SK-N-SH treated with all-trans-retinoic acid at 6 μM for 48 hours (cell line): ENCODE results near the gene JAKMIP1.

Experiments
- ARNTL ChIP-seq: fragments of 450-650 bp; formaldehyde crosslinking; IDR thresholded peaks from 2 replicates; pipeline ENCODE4 v1.5.0; 2020; ENCODE audit warnings: low read depth, mild to moderate bottlenecking, moderate library complexity, borderline replicate concordance
- CSDC2 ChIP-seq: fragments of 250-450 bp; sonication (Bioruptor Pico); IDR thresholded peaks from 2 replicates; pipeline ENCODE4 v1.5.0; 2020; ENCODE audit warnings: mild to moderate bottlenecking, moderate library complexity
- ISL1 ChIP-seq: fragments of 250-450 bp; sonication (Bioruptor Pico); IDR thresholded peaks from 2 replicates; pipeline ENCODE4 v2.1.2; 2022; ENCODE audit warnings: mild to moderate bottlenecking, moderate library complexity
- RARB ChIP-seq: fragments of 250-450 bp; sonication (Bioruptor Pico); IDR thresholded peaks from 2 replicates; pipeline ENCODE4 v1.8.0; 2021; ENCODE audit warnings: mild to moderate bottlenecking, moderate library complexity
- ZFP30 ChIP-seq: fragments of 450-650 bp; formaldehyde crosslinking; IDR thresholded peaks from 2 replicates; pipeline ENCODE4 v1.5.0; 2022; ENCODE audit warnings: mild to moderate bottlenecking, moderate library complexity
- ZNF70 ChIP-seq: fragments of 450-650 bp; formaldehyde crosslinking; IDR thresholded peaks from 2 replicates; pipeline ENCODE4 v1.5.0; 2020; ENCODE audit warnings: mild to moderate bottlenecking, moderate library complexity
- ZNF8 ChIP-seq: fragments of 450-650 bp; formaldehyde crosslinking; IDR thresholded peaks from 2 replicates; pipeline ENCODE4 v1.5.0; 2020; ENCODE audit warnings: mild to moderate bottlenecking, moderate library complexity
- TF ChIP-seq, protein P1 (sequence below): fragments of 250-450 bp; sonication (Bioruptor Pico); IDR thresholded peaks from 2 replicates; pipeline ENCODE4 v1.8.0; 2021; ENCODE audit warnings: low read depth, mild to moderate bottlenecking, moderate library complexity, borderline replicate concordance
- TF ChIP-seq, protein P2 (sequence below): fragments of 250-450 bp; sonication (Bioruptor Pico); IDR thresholded peaks from 2 replicates; pipeline ENCODE4 v1.8.0; 2020; ENCODE audit warnings: mild to moderate bottlenecking, moderate library complexity, borderline replicate concordance
- TF ChIP-seq, protein P3 (sequence below): fragments of 250-450 bp; sonication (Bioruptor Pico); IDR thresholded peaks from 2 replicates; pipeline ENCODE4 v1.5.0; 2020; ENCODE audit warnings: mild to moderate bottlenecking, moderate library complexity

DNA sequence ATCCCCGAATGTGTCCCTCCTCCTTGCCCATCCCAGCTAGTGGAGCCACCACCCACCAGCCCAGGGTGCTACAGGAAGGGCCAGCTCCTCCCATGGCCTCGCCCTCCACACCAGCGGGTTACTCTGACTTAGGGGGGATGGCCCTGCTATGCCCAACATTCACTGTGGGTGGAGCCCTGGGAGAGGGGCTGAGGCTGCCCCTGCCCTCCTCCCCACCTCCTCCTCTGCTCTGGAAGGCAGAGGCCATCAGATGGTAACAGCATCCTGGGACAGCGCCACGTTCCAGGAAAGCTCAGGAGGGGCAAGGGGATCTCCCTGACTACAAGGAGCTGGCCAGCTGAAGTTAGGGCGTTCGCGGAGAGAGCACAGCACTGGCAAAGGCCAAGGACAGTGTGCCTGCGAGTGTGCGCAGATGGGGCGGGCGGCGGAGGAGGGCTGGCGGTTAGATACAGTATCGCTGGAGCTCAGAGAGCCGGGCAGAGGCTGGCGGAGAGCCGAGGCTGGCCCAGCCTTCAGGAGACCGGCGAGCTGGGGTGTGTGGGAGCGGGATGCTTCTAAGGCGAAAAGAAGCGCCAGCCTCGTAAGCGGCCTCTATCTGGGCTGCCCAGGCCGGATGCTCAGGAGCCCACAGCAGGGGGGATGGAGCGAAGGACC, 1.5 kb downstream of the JAKMIP1 start:
- TF ChIP-seq RARB (no peak), ARNTL (CRISPR knock-in tag) (no peak), ZNF8 (no peak), ZNF70 (CRISPR knock-in tag) (no peak), ZFP30 (CRISPR knock-in tag) (no peak), CSDC2 (CRISPR knock-in tag) (no peak), ISL1 (CRISPR knock-in tag) (no peak)
- TF ChIP-seq, protein P1, sequence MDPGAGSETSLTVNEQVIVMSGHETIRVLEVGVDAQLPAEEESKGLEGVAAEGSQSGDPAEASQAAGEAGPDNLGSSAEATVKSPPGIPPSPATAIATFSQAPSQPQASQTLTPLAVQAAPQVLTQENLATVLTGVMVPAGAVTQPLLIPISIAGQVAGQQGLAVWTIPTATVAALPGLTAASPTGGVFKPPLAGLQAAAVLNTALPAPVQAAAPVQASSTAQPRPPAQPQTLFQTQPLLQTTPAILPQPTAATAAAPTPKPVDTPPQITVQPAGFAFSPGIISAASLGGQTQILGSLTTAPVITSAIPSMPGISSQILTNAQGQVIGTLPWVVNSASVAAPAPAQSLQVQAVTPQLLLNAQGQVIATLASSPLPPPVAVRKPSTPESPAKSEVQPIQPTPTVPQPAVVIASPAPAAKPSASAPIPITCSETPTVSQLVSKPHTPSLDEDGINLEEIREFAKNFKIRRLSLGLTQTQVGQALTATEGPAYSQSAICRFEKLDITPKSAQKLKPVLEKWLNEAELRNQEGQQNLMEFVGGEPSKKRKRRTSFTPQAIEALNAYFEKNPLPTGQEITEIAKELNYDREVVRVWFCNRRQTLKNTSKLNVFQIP (CRISPR knock-in tag), result no peak
- TF ChIP-seq, protein P2, sequence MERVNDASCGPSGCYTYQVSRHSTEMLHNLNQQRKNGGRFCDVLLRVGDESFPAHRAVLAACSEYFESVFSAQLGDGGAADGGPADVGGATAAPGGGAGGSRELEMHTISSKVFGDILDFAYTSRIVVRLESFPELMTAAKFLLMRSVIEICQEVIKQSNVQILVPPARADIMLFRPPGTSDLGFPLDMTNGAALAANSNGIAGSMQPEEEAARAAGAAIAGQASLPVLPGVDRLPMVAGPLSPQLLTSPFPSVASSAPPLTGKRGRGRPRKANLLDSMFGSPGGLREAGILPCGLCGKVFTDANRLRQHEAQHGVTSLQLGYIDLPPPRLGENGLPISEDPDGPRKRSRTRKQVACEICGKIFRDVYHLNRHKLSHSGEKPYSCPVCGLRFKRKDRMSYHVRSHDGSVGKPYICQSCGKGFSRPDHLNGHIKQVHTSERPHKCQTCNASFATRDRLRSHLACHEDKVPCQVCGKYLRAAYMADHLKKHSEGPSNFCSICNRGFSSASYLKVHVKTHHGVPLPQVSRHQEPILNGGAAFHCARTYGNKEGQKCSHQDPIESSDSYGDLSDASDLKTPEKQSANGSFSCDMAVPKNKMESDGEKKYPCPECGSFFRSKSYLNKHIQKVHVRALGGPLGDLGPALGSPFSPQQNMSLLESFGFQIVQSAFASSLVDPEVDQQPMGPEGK (CRISPR knock-in tag), result no peak
- TF ChIP-seq, protein P3, sequence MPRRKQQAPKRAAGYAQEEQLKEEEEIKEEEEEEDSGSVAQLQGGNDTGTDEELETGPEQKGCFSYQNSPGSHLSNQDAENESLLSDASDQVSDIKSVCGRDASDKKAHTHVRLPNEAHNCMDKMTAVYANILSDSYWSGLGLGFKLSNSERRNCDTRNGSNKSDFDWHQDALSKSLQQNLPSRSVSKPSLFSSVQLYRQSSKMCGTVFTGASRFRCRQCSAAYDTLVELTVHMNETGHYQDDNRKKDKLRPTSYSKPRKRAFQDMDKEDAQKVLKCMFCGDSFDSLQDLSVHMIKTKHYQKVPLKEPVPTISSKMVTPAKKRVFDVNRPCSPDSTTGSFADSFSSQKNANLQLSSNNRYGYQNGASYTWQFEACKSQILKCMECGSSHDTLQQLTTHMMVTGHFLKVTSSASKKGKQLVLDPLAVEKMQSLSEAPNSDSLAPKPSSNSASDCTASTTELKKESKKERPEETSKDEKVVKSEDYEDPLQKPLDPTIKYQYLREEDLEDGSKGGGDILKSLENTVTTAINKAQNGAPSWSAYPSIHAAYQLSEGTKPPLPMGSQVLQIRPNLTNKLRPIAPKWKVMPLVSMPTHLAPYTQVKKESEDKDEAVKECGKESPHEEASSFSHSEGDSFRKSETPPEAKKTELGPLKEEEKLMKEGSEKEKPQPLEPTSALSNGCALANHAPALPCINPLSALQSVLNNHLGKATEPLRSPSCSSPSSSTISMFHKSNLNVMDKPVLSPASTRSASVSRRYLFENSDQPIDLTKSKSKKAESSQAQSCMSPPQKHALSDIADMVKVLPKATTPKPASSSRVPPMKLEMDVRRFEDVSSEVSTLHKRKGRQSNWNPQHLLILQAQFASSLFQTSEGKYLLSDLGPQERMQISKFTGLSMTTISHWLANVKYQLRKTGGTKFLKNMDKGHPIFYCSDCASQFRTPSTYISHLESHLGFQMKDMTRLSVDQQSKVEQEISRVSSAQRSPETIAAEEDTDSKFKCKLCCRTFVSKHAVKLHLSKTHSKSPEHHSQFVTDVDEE (CRISPR knock-in tag), result no peak
